CD4-positive, alpha-beta T cell treated with Interleukin-17A for 1 hour (primary cell): ENCODE results near the gene PACSIN2.
"Not testable (repeated sequence)": the region's sequence is repeated elsewhere in the genome, so short reads cannot be mapped to it uniquely, and the experiment has no call there.

ENCODE experiments used
- DNase-seq: peaks from one replicate; pipeline ENCODE4 v3.0.0-alpha.2; 2020

PACSIN2 gene

GRCh38 chr22:42962295-42963230 is 52.4 kb downstream of the PACSIN2 start:
- no peak for DNase-seq

GRCh38 chr22:42961810-42962209 is 53.1 kb downstream of the PACSIN2 start:
- DNase-seq, result no peak

- not testable (repeated sequence) for DNase-seq
Measured at GRCh38 chr22:42961400-42961690, 53.6 kb downstream of the PACSIN2 start.

- no peak for DNase-seq
Measured at GRCh38 chr22:42960531-42961399, 54.2 kb downstream of the PACSIN2 start.

GRCh38 chr22:42959576-42960509 is 55.1 kb downstream of the PACSIN2 start:
- no peak for DNase-seq

- no peak for DNase-seq
Measured at GRCh38 chr22:42958937-42959336, 56.0 kb downstream of the PACSIN2 start.

GRCh38 chr22:42957958-42958357 is 57.0 kb downstream of the PACSIN2 start:
- no peak for DNase-seq

GRCh38 chr22:42957544-42957943 is 57.4 kb downstream of the PACSIN2 start:
- DNase-seq, result no peak

GRCh38 chr22:42955848-42956247 is 59.1 kb downstream of the PACSIN2 start:
- DNase-seq, result no peak

- no peak for DNase-seq
Measured at GRCh38 chr22:42955087-42955635, 59.8 kb downstream of the PACSIN2 start.

- not testable (repeated sequence) for DNase-seq
Measured at GRCh38 chr22:42953751-42954150, 61.2 kb downstream of the PACSIN2 start.

- no peak for DNase-seq
Measured at GRCh38 chr22:42951093-42951710, 63.7 kb downstream of the PACSIN2 start.

GRCh38 chr22:42950281-42950680 is 64.7 kb downstream of the PACSIN2 start:
- DNase-seq, result no peak

- DNase-seq, result no peak
Measured at GRCh38 chr22:42949159-42949558, 65.8 kb downstream of the PACSIN2 start.

GRCh38 chr22:42948294-42948693 is 66.7 kb downstream of the PACSIN2 start:
- no peak for DNase-seq

- DNase-seq, result no peak
Measured at GRCh38 chr22:42947211-42947990, 67.5 kb downstream of the PACSIN2 start.

- DNase-seq, result no peak
Measured at GRCh38 chr22:42946546-42947198, 68.3 kb downstream of the PACSIN2 start.

- DNase-seq, result no peak
Measured at GRCh38 chr22:42945736-42946135, 69.2 kb downstream of the PACSIN2 start.

GRCh38 chr22:42945027-42945426 is 69.9 kb downstream of the PACSIN2 start:
- DNase-seq, result no peak

- DNase-seq, result no peak
Measured at GRCh38 chr22:42944409-42944808, 70.5 kb downstream of the PACSIN2 start.

GRCh38 chr22:42943981-42944380 is 71.0 kb downstream of the PACSIN2 start:
- DNase-seq, result no peak
